Measurements from ENCODE around the gene TRIM64.
"Not testable (repeated sequence)": the region's sequence is repeated elsewhere in the genome, so short reads cannot be mapped to it uniquely, and the experiment has no call there.

GRCh38 chr11:89923764-89924163, 42.1 kb upstream of the TRIM64 start, which contains the start of gene TRIM49D2:
- not testable (repeated sequence) for TF ChIP-seq HOXA7 (CRISPR knock-in tag; IDR thresholded peaks at IDR 0.05; ENCODE audit: borderline replicate concordance); ZNF777 (tag by site-specific recombination; IDR thresholded peaks at IDR 0.05; ENCODE audit: borderline replicate concordance); ZNF184 (tag by site-specific recombination; IDR thresholded peaks at IDR 0.05); GLI4 (tag by site-specific recombination; IDR thresholded peaks at IDR 0.05); SALL2 (tag by site-specific recombination; IDR thresholded peaks at IDR 0.05; ENCODE audit: borderline replicate concordance); CTCF (tag by site-specific recombination; IDR thresholded peaks at IDR 0.05); ZBTB1 (tag by site-specific recombination; IDR thresholded peaks at IDR 0.05); ATF2 (tag by site-specific recombination; IDR thresholded peaks at IDR 0.05; ENCODE audit: low read depth); PATZ1 (tag by site-specific recombination; IDR thresholded peaks at IDR 0.05); KLF9 (tag by site-specific recombination; IDR thresholded peaks at IDR 0.05; ENCODE audit: low read depth); ZNF610 (tag by site-specific recombination; IDR thresholded peaks at IDR 0.05; ENCODE audit: borderline replicate concordance); HIC1 (tag by site-specific recombination; IDR thresholded peaks at IDR 0.05)

All from HEK293 (cell line).